Measurements from ENCODE around the gene KIRREL3. TPM values are rescaled to one million over a fixed set of nuclear protein-coding genes. Genes with fewer than 3 reads are reported as not detected.

The KIRREL3 gene
- total and polyA plus RNA-seq, 2 of the 4 experiments (the other 2 are of a cell fraction): 10.9 to 15.9 TPM

- POLR2A ChIA-PET (ENCODE audit: unreplicated experiment): no interaction called here
- dilution Hi-C loops (cut with HindIII; ENCODE audit: low sequenced_read_pairs, unreplicated experiment): no loop called here
- in situ Hi-C loops (cut with MboI; ENCODE audit: low sequenced_read_pairs): no loop called here
- WGBS, 2 experiments (ENCODE audit: extremely low coverage in 2 of 2, insufficient read length in 1 of 2): 40% methylated on average over 1 of the region's 8 CpGs; no CpG with 5 or more reads in 1 of the 2 experiments
- Histone ChIP-seq H3K23ac (ENCODE audit: low read depth, low read length) (no peak overlapping the region), H2BK5ac (ENCODE audit: low read depth, low read length, poor library complexity, severe bottlenecking) (no peak overlapping the region), H3K56ac (ENCODE audit: extremely low read depth, insufficient read depth, low read length) (no peak overlapping the region), H3K79me1 (ENCODE audit: low read depth in 1 of 2, low read length in 2 of 2) (peaks cover 0 to 3% of the 10 kb centered on the region in 2 experiments; a peak in 1 of 4 replicates), H3K4me1 (ENCODE audit: control insufficient read depth, insufficient read depth, low read length) (peaks cover 2% of the 10 kb centered on the region; the same call in 1 of the 2 replicates), H3K14ac (replicated peaks; ENCODE audit: low read depth, low read length) (no peak overlapping the region), H2BK20ac (ENCODE audit: low read depth, low read length) (no peak overlapping the region), H3K4ac (ENCODE audit: low read depth, low read length) (no peak overlapping the region), H3K9ac (ENCODE audit: low read depth, low read length) (no peak overlapping the region), H2AK9ac (replicated peaks; ENCODE audit: low read depth, low read length, poor library complexity) (no peak overlapping the region), H3K27ac (ENCODE audit: insufficient read depth, low read length) (no peak overlapping the region), H2BK120ac (ENCODE audit: low read depth, low read length) (no peak overlapping the region), H2AK5ac (ENCODE audit: low read depth, low read length) (no peak overlapping the region), H2AFZ (replicated peaks; ENCODE audit: low read length, poor library complexity) (no peak overlapping the region), H3K9me1 (ENCODE audit: insufficient read depth, low read length) (peaks cover 6% of the 10 kb centered on the region), H4K91ac (ENCODE audit: insufficient read depth, low read depth, low read length) (no peak overlapping the region), H4K8ac (ENCODE audit: low read depth in 2 of 2, low read length in 2 of 2) (no peak overlapping the region), H3K18ac (ENCODE audit: low read depth, low read length) (no peak overlapping the region), H3K9me3 (ENCODE audit: control insufficient read depth, insufficient read depth, low read length) (no peaks in the 10 kb centered on the region), H4K5ac (ENCODE audit: low read depth, low read length) (no peak overlapping the region), H3K4me3 (ENCODE audit: insufficient read depth, low read depth, low read length) (no peak overlapping the region), H4K20me1 (ENCODE audit: insufficient read depth, low read length) (no peaks in the 10 kb centered on the region), H3K4me2 (ENCODE audit: low read depth, low read length) (no peak overlapping the region), H2BK15ac (ENCODE audit: low read depth, low read length) (no peak overlapping the region), H3K36me3 (ENCODE audit: control insufficient read depth, insufficient read depth, low read length) (no peaks in the 10 kb centered on the region), H3K27me3 (ENCODE audit: control insufficient read depth, insufficient read depth, low read length) (no peaks in the 10 kb centered on the region)
- BruUV-seq (replicated peaks): no TSS peak
- TF ChIP-seq RAD21 (IDR thresholded peaks at IDR 0.05; ENCODE audit: low read length): no peak
- TF ChIP-seq MAFK (IDR thresholded peaks at IDR 0.05; ENCODE audit: low read depth, low read length): no peak
- no peak for TF ChIP-seq CTCF (conservative IDR thresholded peaks at IDR 0.05; ENCODE audit: low read depth, low read length)
- TF ChIP-seq USF2 (IDR thresholded peaks at IDR 0.05; ENCODE audit: low read depth, low read length): no peak
- no peak for TF ChIP-seq RCOR1 (IDR thresholded peaks at IDR 0.05; ENCODE audit: insufficient replicate concordance, low read length)
- no peak for TF ChIP-seq CEBPB (IDR thresholded peaks at IDR 0.05; ENCODE audit: low read depth, low read length)
- TF ChIP-seq CHD1 (IDR thresholded peaks at IDR 0.05; ENCODE audit: low read depth, low read length): no peak
- no peak for DNase-seq
- intact Hi-C loops (cut with micrococcal nuclease): no loop called here
- CTCF ChIA-PET: no interaction called here
- no peak for ATAC-seq (ENCODE audit: low read depth)
Observed at GRCh38 chr11:126698576-126698975, 302.0 kb downstream of the KIRREL3 start.

All from IMR-90 (cell line).